GM19025 (cell line): ENCODE measurements around the gene PGM2L1.
"Not testable (repeated sequence)": the region's sequence is repeated elsewhere in the genome, so short reads cannot be mapped to it uniquely, and the experiment has no call there.

ENCODE experiments used
- ATAC-seq: cut with Tn5 transposase; IDR thresholded peaks from one replicate; pipeline ENCODE4 v1.9.1; 2021; ENCODE audit warnings: mild to moderate bottlenecking, low read depth, moderate library complexity; ENCODE audit not compliant: unreplicated experiment

PGM2L1 gene

GRCh38 chr11:74403607-74404321 lies 5.5 kb upstream of the PGM2L1 start:
- no peak for ATAC-seq

- ATAC-seq: no peak
These were observed 2.4 kb upstream of the PGM2L1 start for GRCh38 chr11:74400606-74401005.

DNA sequence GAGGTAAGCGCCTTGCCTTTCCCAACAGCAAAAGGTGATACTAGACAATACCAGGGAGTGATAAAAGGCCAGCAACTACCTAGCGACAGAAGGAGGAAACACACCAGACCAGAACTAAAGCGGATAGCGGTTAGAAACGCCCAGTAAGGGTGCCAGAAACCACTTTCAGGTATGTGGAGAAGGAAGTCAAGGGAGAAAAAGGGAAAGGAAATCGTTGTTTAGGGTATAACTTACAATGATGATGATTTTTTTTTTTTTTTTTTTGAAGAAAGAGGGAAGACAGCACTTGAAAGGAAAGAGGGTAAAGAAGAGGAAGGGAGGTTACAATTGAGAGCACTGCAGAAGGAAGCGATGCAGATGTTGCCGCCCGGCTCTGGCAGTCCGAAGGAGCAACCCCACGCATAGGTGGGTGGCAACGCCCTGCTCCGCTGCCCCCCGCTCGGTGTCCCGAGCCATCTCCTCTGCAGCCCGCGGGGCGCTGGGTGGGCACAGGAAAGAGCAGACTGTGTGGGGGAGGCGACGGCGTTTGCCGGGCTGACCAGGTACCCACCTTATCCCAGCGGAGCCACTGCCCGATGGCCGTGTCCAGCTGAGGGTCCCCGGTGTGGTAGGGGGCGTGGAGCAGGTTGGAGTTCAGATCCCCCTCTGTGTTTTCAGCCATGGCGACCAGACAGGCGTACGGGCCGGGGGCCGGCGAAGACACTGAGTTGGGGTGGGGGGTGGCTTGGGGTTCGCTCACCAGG lies 561 bp downstream of the PGM2L1 start:
- ATAC-seq: no peak

GRCh38 chr11:74392256-74392655 lies 6.0 kb downstream of the PGM2L1 start:
- no peak for ATAC-seq

GRCh38 chr11:74391193-74391592 lies 7.0 kb downstream of the PGM2L1 start:
- no peak for ATAC-seq

DNA sequence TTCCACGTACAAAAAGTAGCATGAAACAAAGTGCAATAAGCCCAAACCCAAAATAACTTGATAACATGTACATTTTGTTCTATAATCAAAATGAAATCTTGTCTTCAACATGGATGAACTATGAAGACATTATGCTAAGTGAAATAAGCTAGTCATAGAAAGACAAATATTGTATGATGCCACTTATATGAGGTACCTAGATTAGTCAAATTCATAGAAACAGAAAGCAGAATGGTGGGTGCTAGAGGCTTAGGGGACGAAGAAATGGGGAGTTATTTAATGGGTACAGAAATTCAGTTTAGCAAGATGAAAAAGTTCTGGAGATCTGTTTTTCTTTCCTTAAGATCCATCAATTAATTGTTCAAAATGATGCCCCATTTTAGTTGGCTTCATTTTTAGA lies 7.5 kb downstream of the PGM2L1 start:
- no peak for ATAC-seq

DNA sequence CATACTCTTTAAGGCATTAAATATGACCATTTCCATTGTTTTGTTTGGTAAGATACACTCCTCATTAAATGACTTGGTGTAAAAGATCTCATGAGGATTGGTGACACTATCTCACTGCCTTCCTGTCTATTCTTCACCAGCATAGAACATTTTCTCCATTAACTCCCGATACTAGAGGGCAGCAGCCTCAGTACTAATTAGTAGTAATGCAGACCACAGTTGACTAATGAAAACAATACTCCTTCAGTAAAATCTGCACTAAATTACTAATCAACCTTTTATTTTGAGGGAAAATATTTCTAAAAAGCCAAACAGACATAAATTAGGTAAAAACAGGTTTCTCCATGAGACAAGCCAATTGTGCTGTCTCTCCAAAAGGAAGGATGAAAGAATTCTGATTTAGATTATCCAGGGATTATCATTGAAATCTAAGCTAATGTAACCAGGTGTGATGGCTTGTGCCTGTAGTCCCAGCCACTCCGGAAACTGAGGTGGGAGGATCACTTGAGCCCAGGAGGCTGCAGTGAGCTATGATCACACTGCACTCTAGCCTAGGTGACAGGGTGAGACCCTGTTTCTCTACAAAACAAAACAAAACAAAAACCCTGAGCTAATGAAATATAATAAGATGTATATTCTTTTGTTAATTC lies 9.4 kb downstream of the PGM2L1 start:
- no peak for ATAC-seq

GRCh38 chr11:74384641-74385040 lies 13.6 kb downstream of the PGM2L1 start:
- ATAC-seq: no peak

DNA sequence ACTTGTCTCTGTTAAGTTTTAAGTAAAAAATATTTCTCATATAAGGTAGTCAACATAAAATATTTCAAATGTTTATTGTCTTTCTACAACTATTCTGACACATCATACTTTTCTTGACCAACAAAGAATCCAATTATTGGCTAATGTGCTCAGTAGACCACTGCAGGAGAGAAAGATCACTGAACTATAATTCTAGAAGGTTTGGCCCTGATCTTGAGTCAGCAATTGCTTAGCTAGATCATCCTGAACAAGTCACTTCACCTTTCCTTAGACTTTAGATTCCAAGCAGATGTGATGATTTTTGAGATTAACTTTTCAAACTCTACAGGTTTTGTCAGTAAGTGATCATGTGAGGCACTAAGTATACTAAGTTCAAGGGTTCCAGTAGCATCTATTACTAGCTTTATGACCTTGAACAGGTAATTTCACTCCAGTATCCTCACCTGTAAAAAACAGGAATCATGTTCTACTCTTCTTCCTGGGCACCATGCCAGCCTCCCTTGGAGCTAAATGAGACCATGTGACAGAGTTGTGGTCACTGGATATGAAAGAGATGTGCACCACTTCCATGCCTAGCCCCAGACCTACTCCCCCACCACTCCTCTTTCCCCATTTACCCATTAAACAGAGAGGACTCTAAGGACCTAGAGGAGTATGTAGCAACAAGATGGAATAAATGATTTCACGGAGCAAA lies 17.3 kb downstream of the PGM2L1 start:
- no peak for ATAC-seq

GRCh38 chr11:74377689-74378088 lies 20.5 kb downstream of the PGM2L1 start:
- ATAC-seq: no peak

DNA sequence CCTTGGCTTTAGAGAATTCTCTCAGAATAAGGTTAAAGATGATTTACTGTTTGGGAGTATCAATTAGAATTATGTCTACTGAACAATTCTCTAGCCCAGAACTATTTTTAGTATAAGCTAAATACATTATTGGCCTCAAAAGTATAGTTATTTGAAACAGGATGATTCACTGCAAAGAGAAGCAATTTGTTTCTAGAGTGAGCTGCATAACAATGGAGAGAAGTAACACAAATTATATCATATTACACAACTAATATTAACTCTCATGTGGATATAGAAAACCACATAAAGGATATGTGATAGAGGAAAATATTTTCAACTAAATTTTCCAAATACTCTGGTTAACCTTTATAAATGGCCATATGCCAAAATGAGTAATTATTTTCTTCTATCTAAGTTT lies 24.9 kb downstream of the PGM2L1 start:
- no peak for ATAC-seq

DNA sequence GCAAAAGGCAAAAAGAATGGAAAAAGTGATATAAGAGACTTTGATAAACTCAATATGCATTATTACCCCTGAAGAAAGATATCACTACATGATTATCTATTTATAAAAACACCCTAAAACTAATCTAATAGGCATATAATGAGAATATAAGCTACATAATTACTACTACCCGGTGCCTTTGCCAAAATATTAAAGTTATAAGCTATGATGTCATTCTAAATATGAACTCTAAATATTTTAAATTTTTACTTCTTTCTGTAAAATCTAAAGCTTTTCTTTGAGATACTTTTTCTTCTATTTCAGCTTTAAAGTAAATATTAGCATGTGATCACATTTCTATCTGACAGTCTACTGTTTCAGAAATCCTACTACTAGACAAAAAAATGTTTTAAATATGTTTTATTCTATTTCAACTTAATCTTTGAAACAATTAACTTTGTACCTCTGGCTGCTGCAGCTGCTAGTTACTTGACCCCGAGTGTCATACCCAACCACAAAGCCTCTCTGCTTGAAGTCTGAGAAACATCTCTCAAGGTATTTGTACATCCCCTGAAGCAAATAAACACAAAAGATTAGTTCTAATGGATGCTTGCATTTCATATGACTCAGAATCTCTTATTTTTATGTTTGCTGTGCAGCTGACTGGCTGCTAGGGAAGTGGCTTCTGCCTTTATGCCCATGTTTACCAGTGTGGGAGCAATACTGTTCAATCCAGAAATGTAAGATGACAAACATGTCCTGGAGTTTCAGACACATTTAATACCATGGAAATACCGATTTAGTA lies 26.8 kb downstream of the PGM2L1 start:
- no peak for ATAC-seq

DNA sequence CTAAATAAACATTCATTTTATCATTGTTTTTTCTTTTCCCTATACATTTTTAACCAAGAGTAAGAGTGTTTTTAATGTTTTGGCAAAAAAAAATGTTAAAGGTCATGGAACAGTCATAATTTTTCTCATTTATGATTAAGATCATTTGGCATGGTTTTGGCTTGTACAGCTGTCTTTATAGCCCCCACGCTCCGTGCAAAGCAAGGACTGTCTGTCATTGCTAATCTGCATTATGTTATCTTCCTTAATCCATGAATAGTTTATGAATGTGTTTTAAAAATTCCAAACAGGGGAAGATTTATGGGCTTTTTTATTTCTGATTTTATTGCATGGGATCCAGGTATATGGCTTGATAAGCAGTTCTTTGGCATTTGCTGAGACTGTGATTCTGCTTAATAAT lies 28.1 kb downstream of the PGM2L1 start:
- ATAC-seq: no peak

DNA sequence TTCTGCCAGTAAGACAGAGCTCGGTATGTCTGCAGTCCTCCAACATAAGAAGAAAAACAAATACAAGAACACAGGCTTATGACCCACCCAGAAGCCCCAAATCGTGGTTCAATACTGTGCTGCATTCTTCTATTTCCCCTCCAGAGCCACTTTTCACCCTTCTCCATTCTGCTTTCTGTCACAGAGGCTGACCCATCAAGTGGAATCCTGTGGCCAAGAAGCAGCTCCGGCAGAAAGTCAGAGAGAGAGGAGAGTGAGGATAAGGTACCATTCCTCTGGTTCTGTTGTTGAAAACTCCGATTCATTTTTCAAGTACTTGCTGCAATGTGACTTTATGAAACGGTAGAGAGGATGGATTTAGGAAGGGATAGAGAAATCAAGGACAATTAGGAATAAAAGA lies 30.4 kb downstream of the PGM2L1 start:
- ATAC-seq: no peak

DNA sequence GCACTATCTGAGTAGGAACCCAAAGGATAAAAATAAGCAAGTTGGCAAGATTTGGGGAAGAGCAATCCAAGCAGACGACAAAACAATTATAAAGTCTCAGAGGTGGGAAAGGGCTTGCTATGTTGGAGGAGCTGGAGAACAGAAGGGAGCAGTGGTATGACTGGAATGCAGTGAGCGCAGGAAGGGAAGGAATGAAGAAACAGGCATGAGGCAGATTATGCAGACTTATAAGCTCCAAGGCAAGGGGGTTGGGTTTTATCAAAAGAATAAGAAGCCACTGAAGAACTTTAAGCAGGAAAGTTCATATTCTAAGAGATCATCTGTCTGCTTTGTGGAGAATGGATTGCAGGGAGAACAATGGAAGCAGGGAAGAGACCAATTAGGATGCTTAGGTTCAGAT lies 31.7 kb downstream of the PGM2L1 start:
- no peak for ATAC-seq

GRCh38 chr11:74365805-74366204 lies 32.4 kb downstream of the PGM2L1 start:
- ATAC-seq: not testable (repeated sequence)

DNA sequence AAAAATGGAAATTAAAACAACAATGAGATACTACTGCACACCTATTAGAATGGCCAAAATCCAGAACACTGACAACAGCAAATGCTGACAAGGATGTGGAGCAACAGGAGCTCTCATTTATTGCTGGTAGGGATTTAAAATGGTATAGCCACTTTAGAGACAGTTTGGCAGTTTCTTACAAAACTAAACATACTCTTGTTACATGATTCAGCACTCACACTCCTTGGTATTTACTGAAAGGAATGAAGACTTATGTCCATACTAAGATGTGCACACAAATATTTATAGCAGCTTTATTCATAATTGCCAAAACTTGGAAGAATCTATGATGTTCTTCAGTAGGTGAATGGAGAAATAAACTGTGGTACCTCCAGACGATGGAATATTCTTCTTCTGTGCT lies 40.8 kb downstream of the PGM2L1 start:
- ATAC-seq: no peak

- no peak for ATAC-seq
These were observed 42.6 kb downstream of the PGM2L1 start for GRCh38 chr11:74355626-74356025.

DNA sequence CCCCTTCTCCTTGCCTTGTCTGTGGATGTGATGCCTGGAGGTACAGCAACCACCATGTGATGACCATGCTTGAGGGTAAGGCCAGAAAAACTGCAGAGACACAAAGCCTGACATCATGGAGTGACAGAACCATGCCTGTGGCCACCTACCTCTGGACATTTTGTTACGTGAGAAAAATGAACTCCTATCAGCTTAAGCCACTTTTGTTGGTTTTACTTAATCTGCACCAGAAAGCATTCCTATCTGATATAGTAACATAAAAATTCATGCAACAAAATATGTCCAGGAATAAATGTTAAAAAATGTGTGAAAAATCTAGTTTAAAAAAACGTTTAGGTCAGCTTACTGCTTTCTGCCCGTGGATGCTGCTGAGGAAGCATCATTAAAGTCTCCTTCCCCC lies 44.2 kb downstream of the PGM2L1 start:
- no peak for ATAC-seq

DNA sequence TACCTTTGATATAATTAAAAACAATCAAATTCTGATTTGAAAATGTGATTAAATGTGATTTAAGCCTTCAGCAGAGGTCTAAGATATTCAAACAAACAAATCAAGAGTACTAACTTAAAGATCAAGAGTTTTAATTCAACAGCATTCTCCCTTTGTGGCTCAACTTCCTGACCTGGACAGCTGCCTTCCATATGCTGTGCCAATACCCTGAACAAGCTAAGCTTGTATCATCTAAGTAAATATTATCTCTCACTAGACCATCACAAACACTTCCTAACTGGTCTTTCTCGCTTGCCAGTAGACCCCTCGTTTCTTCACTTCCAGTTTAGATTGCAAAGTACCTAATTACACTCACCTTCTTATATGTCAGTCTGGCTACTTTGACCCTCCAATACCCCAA lies 50.9 kb downstream of the PGM2L1 start:
- ATAC-seq: no peak
